Measurements from ENCODE around the gene HES1. TPM values are rescaled to one million over a fixed set of nuclear protein-coding genes. Genes with fewer than 3 reads are reported as not detected.
A peak's percentile ranks its signal among the peaks of the same experiment; 100 is the strongest.

The HES1 gene
- total and polyA plus RNA-seq, 8 donors, result 15.7 to 68.5 (median 36.3) TPM

DNA sequence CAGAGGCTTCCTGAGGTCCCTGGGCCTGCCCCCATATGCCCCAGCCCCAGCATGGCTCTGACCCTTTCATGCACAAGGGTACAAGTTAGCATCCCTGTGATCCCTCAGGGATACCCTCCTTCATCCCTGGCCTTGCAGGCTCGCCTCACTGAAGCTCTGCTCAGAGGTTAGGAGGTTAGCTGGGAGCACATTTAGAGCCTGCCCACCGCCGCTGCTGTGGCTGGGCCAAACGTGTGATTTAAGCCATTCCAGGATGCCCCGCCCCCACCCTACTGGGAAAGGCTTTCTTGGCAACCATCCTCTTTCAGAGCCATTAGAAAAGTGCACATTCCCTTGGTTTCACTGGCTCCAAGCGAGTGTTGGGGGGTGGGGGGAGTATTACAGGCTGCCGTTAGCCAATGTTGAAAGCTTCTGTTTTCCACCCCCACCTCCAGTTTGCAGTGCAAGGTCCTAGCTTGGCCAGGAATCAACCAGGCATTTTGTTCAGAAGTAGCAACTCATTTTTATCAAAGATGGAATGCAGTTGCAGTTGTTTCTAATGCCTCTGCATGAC, 6.3 kb upstream of the HES1 start:
- TF ChIP-seq, protein P1, sequence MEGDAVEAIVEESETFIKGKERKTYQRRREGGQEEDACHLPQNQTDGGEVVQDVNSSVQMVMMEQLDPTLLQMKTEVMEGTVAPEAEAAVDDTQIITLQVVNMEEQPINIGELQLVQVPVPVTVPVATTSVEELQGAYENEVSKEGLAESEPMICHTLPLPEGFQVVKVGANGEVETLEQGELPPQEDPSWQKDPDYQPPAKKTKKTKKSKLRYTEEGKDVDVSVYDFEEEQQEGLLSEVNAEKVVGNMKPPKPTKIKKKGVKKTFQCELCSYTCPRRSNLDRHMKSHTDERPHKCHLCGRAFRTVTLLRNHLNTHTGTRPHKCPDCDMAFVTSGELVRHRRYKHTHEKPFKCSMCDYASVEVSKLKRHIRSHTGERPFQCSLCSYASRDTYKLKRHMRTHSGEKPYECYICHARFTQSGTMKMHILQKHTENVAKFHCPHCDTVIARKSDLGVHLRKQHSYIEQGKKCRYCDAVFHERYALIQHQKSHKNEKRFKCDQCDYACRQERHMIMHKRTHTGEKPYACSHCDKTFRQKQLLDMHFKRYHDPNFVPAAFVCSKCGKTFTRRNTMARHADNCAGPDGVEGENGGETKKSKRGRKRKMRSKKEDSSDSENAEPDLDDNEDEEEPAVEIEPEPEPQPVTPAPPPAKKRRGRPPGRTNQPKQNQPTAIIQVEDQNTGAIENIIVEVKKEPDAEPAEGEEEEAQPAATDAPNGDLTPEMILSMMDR (IDR thresholded peaks at IDR 0.05), result no peak
- 54 to 61% methylated on average over 7 of the region's 7 CpGs for WGBS, 2 donors
- no peak for FAIRE-seq
- no peaks in the 10 kb centered on the region for H3K36me3 ChIP-seq
- DNase-seq, result peak in 3 of 6 donors; percentile 32 to 55 (median 52)
- peaks cover 16 to 25% (median 24%) of the 10 kb centered on the region in 3 donors for H3K4me1 ChIP-seq
- peak overlapping the region in 2 of 4 donors; percentile 36 to 79 for H3K27ac ChIP-seq
- intact Hi-C loops (cut with DNase I), result loop anchor here in 2 of 3 donors (10.0 kb wide), 3 partner anchors 55 to 345 kb away; no protein-coding TSS in a partner anchor
- H3K27me3 ChIP-seq, result no peaks in the 10 kb centered on the region
- peak in 1 of 4 donors; percentile 4 for ATAC-seq
- H3K4me3 ChIP-seq, result no peak overlapping the region
- no peaks in the 10 kb centered on the region for H3K9me3 ChIP-seq

DNA sequence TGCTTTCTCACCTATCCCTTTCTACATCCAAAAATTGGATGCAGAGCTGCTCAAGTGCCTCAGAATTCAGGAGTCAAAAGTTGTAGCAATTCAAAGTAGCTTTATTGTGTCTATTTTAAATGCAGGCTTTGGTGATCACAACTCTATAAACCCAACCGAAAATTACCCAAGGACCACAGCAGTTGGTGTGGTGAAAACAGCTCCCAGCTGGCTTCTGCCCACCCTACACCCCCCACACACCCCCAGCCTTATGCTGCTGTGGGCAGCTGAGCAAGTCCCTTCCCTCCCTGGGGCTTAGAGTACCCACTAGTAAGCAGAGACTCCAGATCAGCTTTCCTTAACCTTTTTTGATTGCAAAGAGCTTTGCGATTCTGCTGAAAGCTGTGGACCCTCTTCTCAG, 5.8 kb upstream of the HES1 start:
- ATAC-seq (no peak), FAIRE-seq (no peak), DNase-seq (no peak)
- intact Hi-C loops (cut with DNase I), result loop anchor here in 2 of 3 donors (10.0 kb wide), 3 partner anchors 55 to 345 kb away; no protein-coding TSS in a partner anchor
- Histone ChIP-seq H3K4me3 (no peak overlapping the region), H3K4me1 (peaks cover 16 to 25% (median 24%) of the 10 kb centered on the region in 3 donors), H3K36me3 (no peaks in the 10 kb centered on the region), H3K27ac (peak overlapping the region in 3 of 4 donors; percentile 36 to 79 (median 46)), H3K9me3 (no peaks in the 10 kb centered on the region), H3K27me3 (no peaks in the 10 kb centered on the region)
- TF ChIP-seq, protein P1 (IDR thresholded peaks at IDR 0.05), result no peak
- 47 to 51% methylated on average over 2 of the region's 2 CpGs for WGBS, 2 donors

DNA sequence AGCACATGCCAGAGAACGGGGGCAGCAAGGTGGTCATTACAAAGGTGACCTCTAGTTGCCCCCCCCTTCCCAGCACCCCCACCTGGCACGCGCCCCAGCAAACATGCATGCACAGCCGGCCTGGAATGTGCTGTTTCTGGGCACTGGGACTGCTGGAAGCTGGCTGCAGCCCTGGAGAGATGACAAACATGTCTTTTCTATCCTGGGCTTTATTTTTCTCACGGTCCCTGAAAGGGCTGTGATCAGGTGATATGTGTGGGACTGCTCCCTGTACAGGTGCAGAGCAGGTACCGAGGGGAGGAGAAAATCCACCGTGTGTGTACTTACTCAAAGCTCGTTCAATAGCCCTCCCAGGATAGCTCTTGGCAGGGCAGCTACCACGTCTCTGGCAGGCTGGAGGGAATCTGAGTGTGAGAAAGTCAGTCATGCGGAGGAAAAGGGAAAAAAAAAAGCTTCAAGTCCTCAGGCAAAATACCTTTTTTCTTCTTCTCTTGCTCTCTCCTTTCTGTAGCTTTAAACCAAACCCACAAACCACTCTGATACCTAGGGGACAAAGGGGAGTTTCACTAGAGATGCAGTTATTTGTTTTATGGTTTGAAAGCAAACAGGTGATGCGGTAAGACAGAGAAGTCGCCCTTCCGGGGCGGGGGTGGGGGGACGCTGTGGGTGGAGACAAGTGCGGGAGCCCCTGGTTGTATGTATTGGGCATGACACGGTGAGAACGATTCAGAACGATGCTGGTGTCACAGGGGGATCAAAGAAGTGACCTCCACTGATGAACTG, 5.0 kb upstream of the HES1 start:
- H3K4me1 ChIP-seq, result peaks cover 16 to 25% (median 24%) of the 10 kb centered on the region in 3 donors
- WGBS, 2 donors, result 7 to 9% methylated on average over 19 of the region's 19 CpGs
- no peaks in the 10 kb centered on the region for H3K9me3 ChIP-seq
- FAIRE-seq (no peak), ATAC-seq (peak; percentile 15 to 48 (median 37)), DNase-seq (peak; percentile 65 to 87 (median 75))
- H3K4me3 ChIP-seq, result peak overlapping the region in 1 of 4 donors; percentile 15
- intact Hi-C loops (cut with DNase I), result loop anchor here in 2 of 3 donors (10.0 kb wide), 3 partner anchors 56 to 346 kb away; no protein-coding TSS in a partner anchor
- no peaks in the 10 kb centered on the region for H3K36me3 ChIP-seq
- H3K27me3 ChIP-seq, result no peaks in the 10 kb centered on the region
- TF ChIP-seq, protein P1 (IDR thresholded peaks at IDR 0.05), result no peak
- peak overlapping the region; percentile 46 to 79 (median 68) for H3K27ac ChIP-seq

- DNase-seq (no peak), ATAC-seq (no peak), FAIRE-seq (no peak)
- Histone ChIP-seq H3K4me3 (no peak overlapping the region), H3K36me3 (no peaks in the 10 kb centered on the region), H3K27me3 (no peaks in the 10 kb centered on the region), H3K9me3 (no peaks in the 10 kb centered on the region), H3K27ac (peak overlapping the region in 1 of 4 donors; percentile 97), H3K4me1 (peaks cover 16 to 25% (median 24%) of the 10 kb centered on the region in 3 donors)
- WGBS, 2 donors, result 80 to 84% methylated on average over 5 of the region's 5 CpGs
- intact Hi-C loops (cut with DNase I), result loop anchor here in 2 of 3 donors (10.0 kb wide), 3 partner anchors 58 to 348 kb away; no protein-coding TSS in a partner anchor
- TF ChIP-seq, protein P1 (IDR thresholded peaks at IDR 0.05), result no peak
Measured at GRCh38 chr3:194132465-194133286, 3.3 kb upstream of the HES1 start.

All from pancreas (tissue), 10 donors.